HEK293 (cell line): ENCODE results near the gene ROBO4.

Experiments
- CTCF ChIP-seq: fragments of 450-650 bp; formaldehyde crosslinking; IDR thresholded peaks from 2 replicates; pipeline ENCODE4 v1.5.1; 2016; ENCODE audit warnings: missing biosample characterization, missing genetic modification characterization
- EGR2 ChIP-seq: fragments of 450-650 bp; formaldehyde crosslinking; IDR thresholded peaks from 2 replicates; pipeline ENCODE4 v1.5.1; 2016; ENCODE audit warnings: low read depth, missing biosample characterization, missing genetic modification characterization
- GLIS1 ChIP-seq: fragments of 450-650 bp; formaldehyde crosslinking; IDR thresholded peaks from 2 replicates; pipeline ENCODE4 v1.5.1; 2016; ENCODE audit warnings: missing biosample characterization, missing genetic modification characterization
- HOXD13 ChIP-seq: sonication (generic); formaldehyde crosslinking; IDR thresholded peaks from 2 replicates; pipeline ENCODE4 v1.8.0; 2022; ENCODE audit warnings: missing genetic modification reagents, borderline replicate concordance
- KLF16 ChIP-seq: fragments of 450-650 bp; formaldehyde crosslinking; IDR thresholded peaks from 2 replicates; pipeline ENCODE4 v1.5.1; 2017; ENCODE audit warnings: missing biosample characterization, missing genetic modification characterization
- KLF17 ChIP-seq: fragments of 450-650 bp; formaldehyde crosslinking; IDR thresholded peaks from 2 replicates; pipeline ENCODE4 v1.5.1; 2016; ENCODE audit warnings: missing biosample characterization, missing genetic modification characterization
- MYNN ChIP-seq: fragments of 450-650 bp; formaldehyde crosslinking; IDR thresholded peaks from 2 replicates; pipeline ENCODE4 v1.5.1; 2016; ENCODE audit warnings: missing biosample characterization, missing genetic modification characterization, borderline replicate concordance
- OVOL3 ChIP-seq: fragments of 450-650 bp; formaldehyde crosslinking; IDR thresholded peaks from 2 replicates; pipeline ENCODE4 v1.5.1; 2016; ENCODE audit warnings: missing biosample characterization, missing genetic modification characterization
- REPIN1 ChIP-seq: fragments of 450-650 bp; formaldehyde crosslinking; IDR thresholded peaks from 2 replicates; pipeline ENCODE4 v1.5.1; 2017; ENCODE audit warnings: missing biosample characterization, missing genetic modification characterization, low read depth
- TRIM28 ChIP-seq: IDR thresholded peaks from 2 replicates; pipeline ENCODE4 v1.6.1; 2011; ENCODE audit warnings: low read length, control low read depth, borderline replicate concordance
- ZBTB21 ChIP-seq: fragments of 450-650 bp; formaldehyde crosslinking; IDR thresholded peaks from 2 replicates; pipeline ENCODE4 v1.5.1; 2017; ENCODE audit warnings: missing biosample characterization, missing genetic modification characterization
- ZBTB44 ChIP-seq: fragments of 450-650 bp; IDR thresholded peaks from 2 replicates; pipeline ENCODE4 v1.5.1; 2018; ENCODE audit warnings: missing biosample characterization, mild to moderate bottlenecking, missing genetic modification characterization
- ZBTB8A ChIP-seq: fragments of 450-650 bp; formaldehyde crosslinking; IDR thresholded peaks from 2 replicates; pipeline ENCODE4 v1.5.1; 2016; ENCODE audit warnings: missing biosample characterization, missing genetic modification characterization
- ZNF140 ChIP-seq: fragments of 450-650 bp; formaldehyde crosslinking; IDR thresholded peaks from 2 replicates; pipeline ENCODE4 v1.5.1; 2016; ENCODE audit warnings: missing biosample characterization, missing genetic modification characterization
- ZNF148 ChIP-seq: fragments of 450-650 bp; formaldehyde crosslinking; IDR thresholded peaks from 2 replicates; pipeline ENCODE4 v1.5.0; 2017; ENCODE audit warnings: missing biosample characterization, missing genetic modification characterization, borderline replicate concordance
- ZNF175 ChIP-seq: fragments of 450-650 bp; formaldehyde crosslinking; IDR thresholded peaks from 2 replicates; pipeline ENCODE4 v1.5.1; 2016; ENCODE audit warnings: missing biosample characterization, missing genetic modification characterization
- ZNF19 ChIP-seq: fragments of 450-650 bp; formaldehyde crosslinking; IDR thresholded peaks from 2 replicates; pipeline ENCODE4; 2016; ENCODE audit warnings: missing biosample characterization, missing genetic modification characterization, low read depth
- ZNF362 ChIP-seq: fragments of 450-650 bp; formaldehyde crosslinking; IDR thresholded peaks from 2 replicates; pipeline ENCODE4 v1.5.1; 2016; ENCODE audit warnings: missing biosample characterization, missing genetic modification characterization
- ZNF423 ChIP-seq: fragments of 450-650 bp; formaldehyde crosslinking; IDR thresholded peaks from 2 replicates; pipeline ENCODE4 v1.5.1; 2016; ENCODE audit warnings: missing biosample characterization, missing genetic modification characterization
- ZNF426 ChIP-seq: fragments of 450-650 bp; formaldehyde crosslinking; IDR thresholded peaks from 2 replicates; pipeline ENCODE4 v1.5.1; 2017; ENCODE audit warnings: missing biosample characterization, missing genetic modification characterization, mild to moderate bottlenecking, inconsistent platforms, moderate library complexity
- ZNF521 ChIP-seq: fragments of 450-650 bp; formaldehyde crosslinking; IDR thresholded peaks from 2 replicates; pipeline ENCODE4 v1.5.1; 2017; ENCODE audit warnings: missing biosample characterization, mild to moderate bottlenecking, missing genetic modification characterization
- ZNF561 ChIP-seq: fragments of 450-650 bp; IDR thresholded peaks from 2 replicates; pipeline ENCODE4 v1.5.1; 2018; ENCODE audit warnings: missing biosample characterization, missing genetic modification characterization, borderline replicate concordance
- ZNF626 ChIP-seq: fragments of 450-650 bp; sonication (Bioruptor Pico); formaldehyde crosslinking; IDR thresholded peaks from 2 replicates; pipeline ENCODE4 v1.5.1; 2018; ENCODE audit warnings: missing biosample characterization, missing genetic modification characterization, inconsistent platforms
- ZNF677 ChIP-seq: fragments of 450-650 bp; IDR thresholded peaks from 2 replicates; pipeline ENCODE4 v1.5.0; 2018; ENCODE audit warnings: missing biosample characterization, mild to moderate bottlenecking, missing genetic modification characterization, moderate library complexity
- ZNF776 ChIP-seq: fragments of 450-650 bp; formaldehyde crosslinking; IDR thresholded peaks from 2 replicates; pipeline ENCODE4 v1.5.0; 2017; ENCODE audit warnings: missing biosample characterization, missing genetic modification characterization, borderline replicate concordance
- ZNF777 ChIP-seq: fragments of 450-650 bp; formaldehyde crosslinking; IDR thresholded peaks from 2 replicates; pipeline ENCODE4 v1.5.1; 2017; ENCODE audit warnings: missing biosample characterization, missing genetic modification characterization, borderline replicate concordance
- ZSCAN30 ChIP-seq: fragments of 450-650 bp; IDR thresholded peaks from 2 replicates; pipeline ENCODE4 v1.5.1; 2018; ENCODE audit warnings: missing biosample characterization, mild to moderate bottlenecking, missing genetic modification characterization, moderate library complexity

ROBO4 gene

GRCh38 chr11:124865902-124866851, 31.5 kb downstream of the ROBO4 start (continued):
- TF ChIP-seq GLIS1 (tag by site-specific recombination), result peak; percentile 64
- TF ChIP-seq ZNF521 (tag by site-specific recombination), result no peak
- TF ChIP-seq ZNF561, result no peak; the same call in 1 of the 2 replicates
- TF ChIP-seq HOXD13 (CRISPR knock-in tag), result no peak
- no peak for TF ChIP-seq KLF16 (tag by site-specific recombination)
- TF ChIP-seq ZNF148 (tag by site-specific recombination), result no peak
- no peak for TF ChIP-seq ZNF776 (tag by site-specific recombination)
- TF ChIP-seq ZBTB8A (tag by site-specific recombination), result peak; percentile 38; the same call in 1 of the 2 replicates
- no peak for TF ChIP-seq ZNF362
- no peak for TF ChIP-seq ZNF426 (tag by site-specific recombination)
- peak; percentile 36; the same call in 1 of the 2 replicates for TF ChIP-seq ZSCAN30 (tag by site-specific recombination)
- TF ChIP-seq MYNN (tag by site-specific recombination), result no peak
- no peak for TF ChIP-seq REPIN1
- no peak for TF ChIP-seq EGR2 (tag by site-specific recombination)
- TF ChIP-seq ZNF140 (tag by site-specific recombination), result no peak
- TF ChIP-seq ZBTB44 (tag by site-specific recombination), result no peak
- no peak for TF ChIP-seq ZBTB21 (tag by site-specific recombination)
- TF ChIP-seq TRIM28, result 0 out of 2 replicates have a peak, but pooled peaks have one; percentile 11
- TF ChIP-seq ZNF19 (tag by site-specific recombination), result no peak
- TF ChIP-seq ZNF423 (tag by site-specific recombination), result no peak
- no peak for TF ChIP-seq ZNF175 (tag by site-specific recombination)
- TF ChIP-seq ZNF777 (tag by site-specific recombination), result no peak
- no peak for TF ChIP-seq KLF17 (tag by site-specific recombination)
- TF ChIP-seq ZNF626, result no peak
- TF ChIP-seq OVOL3 (tag by site-specific recombination), result no peak
- no peak for TF ChIP-seq ZNF677 (tag by site-specific recombination)
- TF ChIP-seq CTCF (tag by site-specific recombination), result peak; percentile 66; the same call in 1 of the 2 replicates
- TF ChIP-seq, all 188 proteins: peak for 17
